K562 (cell line): Measurements from ENCODE around the gene APBA2. TPM values are rescaled to one million over a fixed set of nuclear protein-coding genes. Genes with fewer than 3 reads are reported as not detected.

Experiments
- ATAC-seq: fragments of 200-7000 bp; cut with Tn5 transposase; 3 replicates; pipeline ENCODE4 v1.9.1; 2020; ENCODE audit warnings: moderate library complexity
- BruUV-seq: library from RNA; stranded (reverse); fragments of 400-500 nt; replicated peaks from 2 replicates; lab custom pipeline; 2021; lab: Mats Ljungman, UMichigan
- CTCF ChIA-PET: fragments of 300-600 bp; formaldehyde crosslinking; extraction: SDS; loops from one replicate; lab custom pipeline; 2021; ENCODE audit warnings: low intra/inter-chr PET ratio; lab: Yijun Ruan, JAX
- POLR2A ChIA-PET: fragments of 300-600, 350-650 bp; sonication (Branson Sonifier 250); formaldehyde crosslinking; extraction: SDS; loops from one replicate; lab custom pipeline; 2021; ENCODE audit warnings: antibody characterized with exemption, inconsistent platforms; lab: Yijun Ruan, JAX
- DNase-seq, 4 experiments: peaks; one replicate each; pipeline versions ENCODE4 v3.0.0 to v3.0.0-alpha.2; 2011 to 2018; ENCODE audit warnings: low spot score in 3 of 4, mixed read lengths in 3 of 4; ENCODE audit errors: extremely low read depth in 1 of 4
- FAIRE-seq: peaks from 2 replicates; lab custom pipeline; 2011; peaks lifted over from hg19 to GRCh38; lab: Jason Lieb, UNC
- H2AFZ ChIP-seq: 2 replicates; pipeline ENCODE4 v1.6.0; 2011; ENCODE audit warnings: low read depth, low read length, control low read depth, inconsistent platforms
- H3K27ac ChIP-seq: fragments of 200-600 bp; 3 replicates; pipeline ENCODE4 v1.8.0; 2011; ENCODE audit warnings: low read depth, mild to moderate bottlenecking, control low read depth, inconsistent platforms, low read length, moderate library complexity, mixed read lengths; ENCODE audit errors: extremely low read depth
- H3K27me3 ChIP-seq, 2 experiments: fragments of 300-600 bp in 1 of 2; 2 replicates in 1 of 2; 3 replicates in 1 of 2; pipeline versions ENCODE4 v1.6.0 to v1.8.0; 2011; ENCODE audit warnings: inconsistent platforms in 2 of 2, low read length in 2 of 2, mild to moderate bottlenecking in 1 of 2, mixed read lengths in 1 of 2, moderate library complexity in 1 of 2; ENCODE audit not compliant: control insufficient read depth in 2 of 2, insufficient read depth in 2 of 2
- H3K36me3 ChIP-seq: fragments of 300-600 bp; 3 replicates; pipeline ENCODE4 v1.8.0; 2011; ENCODE audit warnings: mild to moderate bottlenecking, low read length, inconsistent platforms; ENCODE audit not compliant: control insufficient read depth, insufficient read depth
- H3K4me1 ChIP-seq, 2 experiments: fragments of 200-600 bp in 1 of 2; replicated peaks in 1 of 2; 2 replicates in 1 of 2; 3 replicates in 1 of 2; pipeline versions ENCODE4 v1.5.1 to v1.8.0; 2011; ENCODE audit warnings: inconsistent platforms in 2 of 2, low read length in 2 of 2, mild to moderate bottlenecking in 1 of 2, mixed read lengths in 1 of 2, moderate library complexity in 1 of 2; ENCODE audit not compliant: control insufficient read depth in 2 of 2, insufficient read depth in 2 of 2
- H3K4me2 ChIP-seq: 2 replicates; pipeline ENCODE4 v1.6.1; 2011; ENCODE audit warnings: low read length, control low read depth, inconsistent platforms, mixed read lengths; ENCODE audit not compliant: insufficient read depth
- H3K4me3 ChIP-seq: fragments of 200-600 bp; sonication (generic), shearing (Covaris generic); 2 replicates; pipeline ENCODE4 v1.5.1; 2016; ENCODE audit warnings: control low read depth, inconsistent platforms
- H3K79me2 ChIP-seq: fragments of 200-600 bp; 3 replicates; pipeline ENCODE4 v1.8.0; 2011; ENCODE audit warnings: low read length, inconsistent platforms; ENCODE audit not compliant: control insufficient read depth, insufficient read depth
- H3K9ac ChIP-seq, 2 experiments: 2 replicates each; pipeline versions ENCODE4 v1.6.0 to v1.6.1; 2011; ENCODE audit warnings: low read depth in 2 of 2, low read length in 2 of 2, control low read depth in 1 of 2, inconsistent platforms in 1 of 2, mild to moderate bottlenecking in 1 of 2, mixed read lengths in 1 of 2; ENCODE audit not compliant: insufficient read depth in 1 of 2
- H3K9me1 ChIP-seq: one replicate; pipeline ENCODE4 v1.6.0; 2011; ENCODE audit warnings: inconsistent platforms, mild to moderate bottlenecking, low read length, moderate library complexity; ENCODE audit not compliant: control insufficient read depth, insufficient read depth
- H3K9me3 ChIP-seq: replicated peaks from 2 replicates; pipeline ENCODE4 v1.5.1; 2011; ENCODE audit warnings: low read depth, low read length, inconsistent platforms; ENCODE audit not compliant: control insufficient read depth, insufficient read depth
- H4K20me1 ChIP-seq: replicated peaks from 2 replicates; pipeline ENCODE4 v1.6.1; 2011; ENCODE audit warnings: low read length, inconsistent platforms, mixed read lengths; ENCODE audit not compliant: control insufficient read depth, insufficient read depth
- ADNP ChIP-seq: fragments of 200-800 bp; sonication (Bioruptor generic); IDR thresholded peaks from 2 replicates; pipeline ENCODE4 v1.6.1; 2016; ENCODE audit warnings: missing genetic modification characterization, missing compliant biosample characterization
- BRD4 ChIP-seq: fragments of 200-600 bp; sonication (generic); IDR thresholded peaks from 2 replicates; pipeline ENCODE4 v1.6.1; 2017; ENCODE audit warnings: inconsistent platforms
- CBFB ChIP-seq: sonication (generic); formaldehyde crosslinking; IDR thresholded peaks from 2 replicates; pipeline ENCODE4 v1.4.0; 2020; ENCODE audit warnings: mild to moderate bottlenecking, missing genetic modification reagents
- CEBPG ChIP-seq, 3 experiments: fragments of 200-800 bp in 1 of 3; sonication (Bioruptor generic) in 1 of 3; sonication (generic) in 1 of 3; formaldehyde crosslinking in 1 of 3; IDR thresholded peaks in 2 of 3; conservative IDR thresholded peaks in 1 of 3; 2 replicates each; pipeline versions ENCODE4 v1.6.1 to v1.8.0; 2016 to 2022; ENCODE audit warnings: missing compliant biosample characterization in 2 of 3, missing genetic modification characterization in 2 of 3, mild to moderate bottlenecking in 1 of 3, missing genetic modification reagents in 1 of 3
- CSDE1 ChIP-seq, 2 experiments: fragments of 450-650 bp; IDR thresholded peaks; 2 replicates each; pipeline ENCODE4 v1.6.1; 2016; ENCODE audit warnings: mild to moderate bottlenecking in 1 of 2
- FOSL1 ChIP-seq: fragments of 200-800 bp; sonication (Bioruptor generic); conservative IDR thresholded peaks from 2 replicates; pipeline ENCODE4 v1.6.1; 2016; ENCODE audit warnings: missing genetic modification characterization, missing compliant biosample characterization
- FOXK1 ChIP-seq: sonication (generic); formaldehyde crosslinking; IDR thresholded peaks from 2 replicates; pipeline ENCODE4 v1.8.0; 2022; ENCODE audit warnings: missing genetic modification reagents, mild to moderate bottlenecking, borderline replicate concordance
- HDGF ChIP-seq: fragments of 450-650 bp; IDR thresholded peaks from 2 replicates; pipeline ENCODE4 v1.6.1; 2016
- MCM2 ChIP-seq: fragments of 450-650 bp; IDR thresholded peaks from 2 replicates; pipeline ENCODE4 v1.6.1; 2017; ENCODE audit warnings: low read depth, mild to moderate bottlenecking
- NCOA4 ChIP-seq: fragments of 450-650 bp; IDR thresholded peaks from 2 replicates; pipeline ENCODE4 v1.6.1; 2018; ENCODE audit warnings: mild to moderate bottlenecking; ENCODE audit not compliant: partially characterized antibody
- POLR3G ChIP-seq: IDR thresholded peaks from 2 replicates; pipeline ENCODE4 v1.6.1; 2011; ENCODE audit not compliant: insufficient read length, insufficient replicate concordance; ENCODE audit errors: extremely low read depth
- SP1 ChIP-seq: sonication (generic); formaldehyde crosslinking; IDR thresholded peaks from 2 replicates; pipeline ENCODE4 v1.8.1; 2022; ENCODE audit warnings: mild to moderate bottlenecking, missing genetic modification reagents
- SP2 ChIP-seq: IDR thresholded peaks from 2 replicates; pipeline ENCODE4 v1.6.1; 2011; ENCODE audit warnings: mild to moderate bottlenecking, low read depth, low read length, moderate library complexity; ENCODE audit not compliant: poor library complexity, severe bottlenecking; ENCODE audit errors: extremely low read depth
- ZNF197 ChIP-seq: fragments of 200-800 bp; sonication (Bioruptor generic); IDR thresholded peaks from 2 replicates; pipeline ENCODE4 v1.6.1; 2016; ENCODE audit warnings: low read depth, missing genetic modification characterization, missing compliant biosample characterization
- ZNF212 ChIP-seq: fragments of 450-650 bp; formaldehyde crosslinking; IDR thresholded peaks from 2 replicates; pipeline ENCODE4 v1.4.0; 2020; ENCODE audit warnings: mild to moderate bottlenecking
- WGBS: fragments of 100-300 bp; shearing (Covaris generic); methylation state at CpG from one replicate; pipeline ENCODE4 v1.1.6; 2016; ENCODE audit warnings: low coverage, mixed read lengths; ENCODE audit not compliant: insufficient coverage; ENCODE audit errors: missing lambda C conversion rate; 5-methylcytosine and 5-hydroxymethylcytosine counted together
- in situ Hi-C: fragments of 300-500 bp; cut with MboI; formaldehyde crosslinking; loops from 4 replicates; pipeline ENCODE4 v1.15.0; 2018; ENCODE audit warnings: inconsistent platforms, mixed read lengths
- intact Hi-C: fragments of 100-400 bp; cut with micrococcal nuclease; formaldehyde crosslinking; loops from 2 replicates; pipeline ENCODE4 v1.14.2; 2022
- polyA plus RNA-seq, 8 experiments: library from polyadenylated mRNA; depleted of rRNA in 4 of 8; stranded (reverse) in 5 of 8; unstranded in 3 of 8; fragments of >200 nt; fragmentation: Nextera tagmentation in 2 of 8; fragmentation: Illumina TruSeq in 1 of 8; extraction: Ambion mirVana in 2 of 8; extraction: Trizol in 1 of 8; gene quantifications; 2 replicates each; pipeline versions ENCODE4 v1.2.1 to v1.2.3, GENCODE V29; 2011 to 2014; ENCODE audit warnings: inconsistent platforms in 1 of 8, missing spikeins in 1 of 8
- total RNA-seq, 7 experiments: library from RNA; depleted of rRNA in 6 of 7; stranded (reverse); fragments of >200 nt in 6 of 7; fragmentation: Illumina TruSeq in 2 of 7; extraction: Trizol in 2 of 7; gene quantifications; 2 replicates each; pipeline versions ENCODE4 v1.2.1 to v1.2.3, GENCODE V29; 2011 to 2021; ENCODE audit warnings: low replicate concordance in 1 of 7
- TF ChIP-seq, protein P1 (sequence below): sonication (generic); formaldehyde crosslinking; IDR thresholded peaks from 2 replicates; pipeline ENCODE4 v1.8.0; 2022; ENCODE audit warnings: mild to moderate bottlenecking, missing genetic modification reagents, borderline replicate concordance

APBA2 gene
- total and polyA plus RNA-seq, 9 of the 15 experiments (the other 6 are each of a cell fraction or from before 2014, with no cell fraction given), result 0.24 to 40.9 (median 25.2) TPM

GRCh38 chr15:29133791-29134190, 248.0 kb downstream of the APBA2 start:
- intact Hi-C loops, result no loop called here
- ChIA-PET CTCF (no interaction called here), POLR2A (no interaction called here)
- no peak for TF ChIP-seq HDGF
- TF ChIP-seq CEBPG (CRISPR knock-in tag; IDR thresholded peaks at IDR 0.05), result no peak
- TF ChIP-seq CEBPG (tag; conservative IDR thresholded peaks at IDR 0.05 in 1 of 2, IDR thresholded peaks at IDR 0.05 in 1 of 2), result no peak
- no peak for TF ChIP-seq SP1 (CRISPR knock-in tag)
- DNase-seq (no peak), FAIRE-seq (no peak), ATAC-seq (no peak)
- Histone ChIP-seq H3K4me1 (peaks cover 0 to 13% of the 10 kb centered on the region in 2 experiments; a peak in 2 of 5 replicates), H3K9me1 (no peaks in the 10 kb centered on the region), H3K36me3 (no peaks in the 10 kb centered on the region), H3K9me3 (no peaks in the 10 kb centered on the region), H3K4me2 (no peak overlapping the region), H4K20me1 (0 out of 2 replicates have a peak, but pooled peaks cover 10% of the 10 kb centered on the region), H3K4me3 (no peak overlapping the region), H3K27me3 (peaks cover 48 to 63% of the 10 kb centered on the region in 2 experiments), H3K9ac (no peak overlapping the region), H3K27ac (no peak overlapping the region), H3K79me2 (no peaks in the 10 kb centered on the region), H2AFZ (no peak overlapping the region)
- in situ Hi-C loops, result no loop called here
- no TSS peak for BruUV-seq
- 7% methylated on average over 5 of the region's 5 CpGs for WGBS

DNA sequence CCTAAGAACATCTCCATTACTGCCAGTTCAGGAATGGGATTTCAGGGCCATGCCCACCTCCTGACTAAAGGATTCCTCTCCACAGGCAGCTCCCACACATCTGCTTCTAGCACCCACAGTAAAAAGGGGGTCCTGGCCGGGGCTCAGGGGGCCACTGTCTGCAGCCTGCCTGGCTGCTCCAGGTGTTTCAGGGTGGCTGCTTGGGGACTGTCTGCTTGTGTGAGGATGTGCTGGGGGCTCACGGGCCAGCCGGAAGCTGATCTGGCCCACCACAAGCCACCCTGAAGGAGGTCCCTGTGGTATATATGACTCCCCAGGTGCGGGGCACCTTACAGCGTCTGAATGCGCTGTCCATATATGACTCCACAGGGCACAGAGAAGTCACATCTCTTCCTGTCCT, 248.5 kb downstream of the APBA2 start:
- BruUV-seq, result no TSS peak
- Histone ChIP-seq H3K27me3 (peaks cover 52 to 67% of the 10 kb centered on the region in 2 experiments), H3K9ac (no peak overlapping the region), H3K27ac (no peak overlapping the region), H3K4me2 (no peak overlapping the region), H4K20me1 (0 out of 2 replicates have a peak, but pooled peaks cover 14% of the 10 kb centered on the region), H3K79me2 (no peaks in the 10 kb centered on the region), H3K4me3 (no peak overlapping the region), H3K9me3 (no peaks in the 10 kb centered on the region), H3K4me1 (peaks cover 0 to 13% of the 10 kb centered on the region in 2 experiments; a peak in 2 of 5 replicates), H2AFZ (no peak overlapping the region), H3K9me1 (no peaks in the 10 kb centered on the region), H3K36me3 (no peaks in the 10 kb centered on the region)
- ATAC-seq (no peak), FAIRE-seq (no peak), DNase-seq (no peak)
- 10% methylated on average over 6 of the region's 6 CpGs for WGBS
- in situ Hi-C loops, result no loop called here
- ChIA-PET CTCF (no interaction called here), POLR2A (no interaction called here)
- intact Hi-C loops, result no loop called here
- TF ChIP-seq SP2 (no peak), FOSL1 (tag) (no peak), MCM2 (no peak), FOXK1 (no peak), CSDE1 (IDR thresholded peaks at IDR 0.05) (no peak), ZNF212 (CRISPR knock-in tag) (no peak), BRD4 (no peak), NCOA4 (no peak), ADNP (tag) (no peak), CBFB (CRISPR knock-in tag) (no peak), POLR3G (no peak), ZNF197 (CRISPR knock-in tag) (no peak)
- TF ChIP-seq, protein P1, sequence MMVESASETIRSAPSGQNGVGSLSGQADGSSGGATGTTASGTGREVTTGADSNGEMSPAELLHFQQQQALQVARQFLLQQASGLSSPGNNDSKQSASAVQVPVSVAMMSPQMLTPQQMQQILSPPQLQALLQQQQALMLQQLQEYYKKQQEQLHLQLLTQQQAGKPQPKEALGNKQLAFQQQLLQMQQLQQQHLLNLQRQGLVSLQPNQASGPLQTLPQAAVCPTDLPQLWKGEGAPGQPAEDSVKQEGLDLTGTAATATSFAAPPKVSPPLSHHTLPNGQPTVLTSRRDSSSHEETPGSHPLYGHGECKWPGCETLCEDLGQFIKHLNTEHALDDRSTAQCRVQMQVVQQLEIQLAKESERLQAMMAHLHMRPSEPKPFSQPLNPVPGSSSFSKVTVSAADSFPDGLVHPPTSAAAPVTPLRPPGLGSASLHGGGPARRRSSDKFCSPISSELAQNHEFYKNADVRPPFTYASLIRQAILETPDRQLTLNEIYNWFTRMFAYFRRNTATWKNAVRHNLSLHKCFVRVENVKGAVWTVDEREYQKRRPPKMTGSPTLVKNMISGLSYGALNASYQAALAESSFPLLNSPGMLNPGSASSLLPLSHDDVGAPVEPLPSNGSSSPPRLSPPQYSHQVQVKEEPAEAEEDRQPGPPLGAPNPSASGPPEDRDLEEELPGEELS (CRISPR knock-in tag), result no peak
